GM18505 (cell line): ENCODE measurements around the gene GNLY.

Experiments used
- ATAC-seq: cut with Tn5 transposase; IDR thresholded peaks from one replicate; pipeline ENCODE4 v1.9.1; 2021; ENCODE audit not compliant: unreplicated experiment
- POLR2A ChIP-seq: IDR thresholded peaks from 4 replicates; pipeline ENCODE4 v1.6.1; 2011; ENCODE audit warnings: borderline replicate concordance; ENCODE audit not compliant: insufficient read depth, insufficient read length; ENCODE audit errors: extremely low read depth

Gene GNLY

GRCh38 chr2:85684380-85684779 lies 9.8 kb upstream of the GNLY start:
- TF ChIP-seq POLR2A, result no peak
- ATAC-seq, result no peak

- no peak for TF ChIP-seq POLR2A
- no peak for ATAC-seq
Measured at GRCh38 chr2:85684806-85685205, 9.4 kb upstream of the GNLY start.

GRCh38 chr2:85690932-85691331 lies 3.2 kb upstream of the GNLY start:
- TF ChIP-seq POLR2A, result no peak
- no peak for ATAC-seq

DNA sequence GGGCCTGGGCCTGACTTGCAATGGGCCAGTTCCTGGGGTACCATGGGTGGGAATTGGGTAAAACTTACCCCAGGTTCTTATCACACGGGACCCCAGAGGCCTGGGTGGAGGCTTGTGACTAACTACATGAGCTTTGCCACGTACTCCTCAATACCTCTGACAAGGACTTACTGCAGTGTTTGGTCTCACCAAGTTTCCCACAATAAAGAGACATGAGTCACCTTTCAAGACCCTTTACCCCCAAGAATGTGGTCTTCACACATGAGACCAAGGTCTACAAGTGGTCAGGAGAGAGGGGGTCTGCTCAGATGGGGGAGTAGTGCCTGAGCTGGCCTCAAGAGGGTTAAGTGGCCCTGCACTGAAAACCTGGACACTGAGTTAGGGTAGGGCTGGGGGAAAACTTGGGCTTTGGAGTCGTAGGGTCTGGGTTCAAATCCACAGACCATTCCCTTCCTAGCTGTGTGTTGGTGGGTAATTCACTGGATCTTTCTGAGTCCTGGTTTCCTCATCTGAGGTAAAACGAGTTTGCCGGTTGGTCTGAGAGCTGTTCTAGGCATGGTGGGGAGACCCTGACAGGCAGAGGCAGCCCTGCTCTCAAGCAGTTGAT lies 2.0 kb upstream of the GNLY start:
- TF ChIP-seq POLR2A, result no peak
- ATAC-seq, result no peak

DNA sequence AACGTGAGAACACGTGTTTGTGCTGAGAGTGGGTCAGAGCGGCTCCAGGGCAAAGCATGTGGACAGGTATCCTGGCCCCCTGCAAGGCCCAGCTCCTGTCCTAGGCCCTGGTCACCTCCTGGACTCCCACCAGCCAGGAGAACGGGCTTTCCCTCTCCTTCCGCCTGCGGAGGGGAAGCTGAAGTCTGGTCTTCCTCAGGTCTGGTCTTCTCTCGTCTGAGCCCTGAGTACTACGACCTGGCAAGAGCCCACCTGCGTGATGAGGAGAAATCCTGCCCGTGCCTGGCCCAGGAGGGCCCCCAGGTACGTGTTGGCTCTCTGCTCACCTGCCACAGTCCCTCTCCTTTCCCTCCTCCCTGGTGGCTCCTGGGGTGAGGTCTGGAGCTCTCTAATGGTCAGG lies 963 bp downstream of the GNLY start:
- no peak for TF ChIP-seq POLR2A
- ATAC-seq, result no peak

- no peak for TF ChIP-seq POLR2A
- ATAC-seq, result no peak
Measured at GRCh38 chr2:85695691-85696668, 1.8 kb downstream of the GNLY start.

DNA sequence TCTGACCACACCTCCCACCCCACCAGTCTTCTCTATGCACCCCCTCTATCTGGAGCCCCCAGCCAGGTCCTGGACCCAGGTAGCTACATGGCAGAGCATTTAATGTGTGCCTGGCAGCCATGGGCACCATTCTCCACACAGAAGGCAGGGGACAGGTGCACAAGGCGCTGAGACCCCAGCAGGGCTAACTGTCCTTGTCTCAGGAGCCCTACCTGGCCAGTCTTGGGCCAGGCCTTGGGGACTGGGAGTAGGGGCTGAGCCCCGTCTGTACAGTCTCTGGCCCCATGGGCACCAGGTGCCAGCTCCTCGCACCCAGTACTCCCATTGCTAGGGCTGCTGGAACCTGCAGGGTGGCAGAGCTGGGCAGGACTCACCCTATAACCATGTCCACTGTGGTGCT lies 2.9 kb downstream of the GNLY start:
- ATAC-seq, result no peak
- TF ChIP-seq POLR2A, result no peak

- TF ChIP-seq POLR2A, result no peak
- no peak for ATAC-seq
Measured at GRCh38 chr2:85697716-85698115, 3.6 kb downstream of the GNLY start.

GRCh38 chr2:85698184-85698879 lies 4.2 kb downstream of the GNLY start:
- no peak for ATAC-seq

DNA sequence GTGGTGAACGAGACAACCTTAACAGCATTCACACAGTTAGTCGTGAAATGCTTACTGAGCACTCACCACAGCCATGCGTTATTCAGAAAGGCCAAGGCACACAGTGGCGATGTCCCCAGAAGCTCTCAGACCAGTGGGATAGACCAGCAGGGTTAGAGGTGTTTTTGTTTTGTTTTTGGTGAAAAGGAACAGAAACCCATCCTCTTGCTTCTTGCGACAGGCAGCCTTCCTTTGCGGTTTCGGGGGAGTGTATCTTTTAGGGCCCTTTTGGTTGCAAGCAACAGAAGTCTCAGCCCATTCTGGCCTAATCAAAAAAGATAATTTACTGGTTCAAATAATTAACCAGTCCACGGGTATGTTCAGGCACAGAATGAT lies 4.7 kb downstream of the GNLY start:
- TF ChIP-seq POLR2A, result no peak
- ATAC-seq, result no peak

More at GRCh38 chr2:85698184-85698879, 4.2 kb downstream of the GNLY start:
- TF ChIP-seq POLR2A, result no peak

- no peak for ATAC-seq
- no peak for TF ChIP-seq POLR2A
Measured at GRCh38 chr2:85699325-85699724, 5.2 kb downstream of the GNLY start.

- no peak for TF ChIP-seq POLR2A
- ATAC-seq, result no peak
Measured at GRCh38 chr2:85702172-85702571, 8.0 kb downstream of the GNLY start.

GRCh38 chr2:85702800-85703199 lies 8.6 kb downstream of the GNLY start:
- ATAC-seq, result no peak

More at GRCh38 chr2:85702800-85703199, 8.6 kb downstream of the GNLY start:
- TF ChIP-seq POLR2A, result no peak
